Stimulated activated CD8-positive, alpha-beta memory T cell treated with anti-CD3 and anti-CD28 coated beads, Interleukin-4, amount 100 ng/mL, for 24 hours (primary cell): ENCODE measurements around the gene C16orf46.

ENCODE experiments used
- DNase-seq: peaks from one replicate; pipeline ENCODE4 v3.0.0-alpha.2; 2020; ENCODE audit warnings: low read depth

The C16orf46 gene

GRCh38 chr16:81012974-81013373 is 64.1 kb downstream of the C16orf46 start:
- DNase-seq: no peak
